ENCODE data around the gene SLC51A. TPM values are rescaled to one million over a fixed set of nuclear protein-coding genes. Genes with fewer than 3 reads are reported as not detected.

Gene SLC51A
- total and polyA plus RNA-seq, 2 of the 8 experiments (the other 6 are each of a cell fraction or from before 2014, with no cell fraction given): 6.3 to 9.8 TPM

- TF ChIP-seq CHD7 (IDR thresholded peaks at IDR 0.05; ENCODE audit: insufficient replicate concordance, low read length) (no peak), FOSL1 (IDR thresholded peaks at IDR 0.05; ENCODE audit: insufficient read depth, low read depth, low read length) (no peak), TAF1 (IDR thresholded peaks at IDR 0.05; ENCODE audit: low read depth, low read length) (no peak), CBX8 (IDR thresholded peaks at IDR 0.05; ENCODE audit: borderline replicate concordance, low read depth, low read length) (no peak), SP2 (IDR thresholded peaks at IDR 0.05; ENCODE audit: low read length) (no peak), BCL11A (IDR thresholded peaks at IDR 0.05; ENCODE audit: low read depth in 2 of 2, low read length in 2 of 2) (no peak)
These were observed 9.5 kb downstream of the SLC51A start (continued) for GRCh38 chr3:196225763-196226364.
